ACC112 (cell line): ENCODE data around the gene CDC42EP2.

Experiments
- H2AFZ ChIP-seq: fragments of 200-600 bp; sonication (generic); one replicate; pipeline ENCODE4 v1.6.0; 2017; ENCODE audit warnings: antibody characterized with exemption, low read length; ENCODE audit not compliant: unreplicated experiment
- H3K27ac ChIP-seq: fragments of 200-600 bp; sonication (generic); 2 replicates; pipeline ENCODE4 v1.5.1; 2014; ENCODE audit warnings: low read depth, mild to moderate bottlenecking, antibody characterized with exemption, low read length, moderate library complexity
- H3K27me3 ChIP-seq: fragments of 200-600 bp; sonication (generic); 2 replicates; pipeline ENCODE4 v1.6.1; 2014; ENCODE audit warnings: mild to moderate bottlenecking, antibody characterized with exemption, low read length, moderate library complexity, mixed read lengths; ENCODE audit not compliant: insufficient read depth
- H3K36me3 ChIP-seq: fragments of 200-600 bp; sonication (generic); 2 replicates; pipeline ENCODE4 v1.6.1; 2016; ENCODE audit warnings: mild to moderate bottlenecking, antibody characterized with exemption, low read length, moderate library complexity, mixed read lengths; ENCODE audit not compliant: insufficient read depth
- H3K4me1 ChIP-seq: fragments of 200-600 bp; sonication (generic); one replicate; pipeline ENCODE4 v1.6.1; 2016; ENCODE audit warnings: low read length, mixed read lengths; ENCODE audit not compliant: insufficient read depth, unreplicated experiment, control insufficient read depth
- H3K4me3 ChIP-seq: fragments of 200-600 bp; sonication (generic); 2 replicates; pipeline ENCODE4 v1.5.1; 2014; ENCODE audit warnings: mild to moderate bottlenecking, low read depth, low read length
- H3K79me2 ChIP-seq: fragments of 200-600 bp; sonication (generic); one replicate; pipeline ENCODE4 v1.6.0; 2016; ENCODE audit warnings: low read length; ENCODE audit not compliant: control insufficient read depth, unreplicated experiment, insufficient read depth

Gene CDC42EP2

DNA sequence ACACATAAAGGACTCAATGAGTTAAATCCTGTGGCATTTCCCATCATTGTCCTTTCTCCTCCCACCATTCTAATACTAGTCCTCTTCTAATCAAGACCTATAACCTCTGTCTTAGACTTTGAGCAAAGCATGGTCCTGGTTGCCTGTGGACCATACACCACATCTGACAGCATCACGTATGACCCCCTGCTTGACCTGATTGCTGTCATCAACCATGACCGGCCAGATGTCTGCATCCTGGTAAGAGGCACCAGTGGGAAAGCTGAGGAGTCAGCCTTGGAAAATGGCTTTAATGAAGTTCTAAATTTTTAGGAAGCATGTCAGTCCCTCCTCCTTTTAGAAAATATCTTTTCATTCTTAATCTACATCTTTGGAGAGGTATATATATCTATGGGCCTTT lies 27.1 kb upstream of the CDC42EP2 start:
- H3K27ac ChIP-seq, result no peak overlapping the region
- peaks cover 37% of the 10 kb centered on the region for H3K4me1 ChIP-seq
- no peak overlapping the region for H3K4me3 ChIP-seq
- H3K36me3 ChIP-seq, result peaks cover 9% of the 10 kb centered on the region; the same call in 1 of the 2 replicates
- no peak overlapping the region for H2AFZ ChIP-seq
- H3K79me2 ChIP-seq, result no peaks in the 10 kb centered on the region
- H3K27me3 ChIP-seq, result no peaks in the 10 kb centered on the region

DNA sequence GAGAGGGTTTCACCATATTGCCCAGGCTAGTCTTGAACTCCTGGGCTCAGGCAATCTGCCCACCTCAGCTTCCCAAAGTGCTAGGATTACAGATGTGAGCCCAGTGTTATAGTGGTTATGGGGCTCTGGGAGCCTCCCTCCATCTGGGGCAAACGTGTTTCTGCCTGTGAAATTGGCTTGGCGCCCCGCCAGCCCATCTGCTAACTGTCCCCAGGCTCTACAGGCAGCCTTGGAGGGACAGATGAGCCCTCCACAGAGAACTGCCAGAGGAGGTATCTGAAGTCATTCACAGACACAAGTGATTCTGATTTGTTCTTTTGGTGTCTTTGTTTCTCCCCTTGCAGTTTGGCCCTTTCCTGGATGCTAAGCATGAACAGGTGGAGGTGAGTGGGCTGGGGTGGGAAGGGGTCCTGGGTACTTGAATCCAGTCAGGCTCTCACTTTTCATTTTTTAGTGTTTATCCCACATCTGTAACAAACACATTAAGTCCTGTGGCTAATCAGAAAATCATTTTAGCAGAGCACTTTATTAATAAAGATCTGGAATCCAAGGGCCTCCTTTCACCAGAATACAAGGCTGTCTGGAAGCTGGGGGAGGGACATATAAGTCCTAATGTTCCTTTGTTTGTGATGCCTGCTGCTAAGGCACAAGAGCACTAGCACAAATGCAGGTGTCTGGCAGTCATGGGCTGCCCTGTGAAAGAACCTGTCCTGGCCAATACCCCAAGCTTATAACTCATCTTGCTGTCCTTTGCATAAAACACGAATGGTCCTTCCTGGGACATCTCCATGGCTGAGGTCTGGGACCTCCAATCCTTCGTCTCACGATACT lies 25.7 kb upstream of the CDC42EP2 start:
- H3K27ac ChIP-seq, result peak overlapping the region; percentile 99
- H3K36me3 ChIP-seq, result peaks cover 10% of the 10 kb centered on the region; the same call in 1 of the 2 replicates
- no peaks in the 10 kb centered on the region for H3K79me2 ChIP-seq
- H3K4me3 ChIP-seq, result no peak overlapping the region
- H3K4me1 ChIP-seq, result peaks cover 43% of the 10 kb centered on the region
- H3K27me3 ChIP-seq, result no peaks in the 10 kb centered on the region
- no peak overlapping the region for H2AFZ ChIP-seq

DNA sequence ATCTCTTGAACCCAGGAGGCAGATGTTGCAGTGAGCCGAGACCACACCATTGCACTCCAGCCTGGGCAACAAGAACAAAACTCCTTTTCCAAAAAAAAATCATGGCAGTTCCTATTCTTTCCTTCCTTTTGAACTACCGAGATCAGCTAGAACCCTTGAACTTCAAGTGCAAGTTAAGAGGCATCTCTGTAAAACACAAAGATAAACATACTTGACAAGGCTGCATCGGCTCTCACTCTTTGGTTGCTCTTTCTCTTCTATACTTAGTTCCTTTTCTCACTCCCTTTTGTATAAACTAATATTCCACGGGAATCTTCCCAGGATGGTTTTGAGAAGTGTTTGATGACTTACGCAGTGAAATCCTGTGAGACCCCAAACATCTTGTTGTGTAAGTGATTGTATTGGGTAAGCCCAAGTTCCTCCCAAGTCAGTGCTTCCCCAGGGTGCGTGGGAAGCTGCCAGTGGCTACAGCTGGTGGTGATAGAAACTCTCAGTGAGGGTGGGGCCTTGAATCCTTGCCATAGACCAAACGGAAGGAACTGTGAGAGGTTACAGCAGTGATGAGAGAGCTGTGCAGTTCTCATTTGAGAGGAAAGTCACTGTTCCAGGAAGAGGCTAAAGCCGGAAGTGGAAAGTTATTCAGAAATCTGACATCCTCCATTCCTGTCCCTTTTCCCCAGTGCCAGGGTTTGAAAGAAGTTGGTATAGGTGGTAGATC lies 24.1 kb upstream of the CDC42EP2 start:
- peaks cover 24% of the 10 kb centered on the region; the same call in 1 of the 2 replicates for H3K36me3 ChIP-seq
- H3K27ac ChIP-seq, result peak overlapping the region; percentile 99

DNA sequence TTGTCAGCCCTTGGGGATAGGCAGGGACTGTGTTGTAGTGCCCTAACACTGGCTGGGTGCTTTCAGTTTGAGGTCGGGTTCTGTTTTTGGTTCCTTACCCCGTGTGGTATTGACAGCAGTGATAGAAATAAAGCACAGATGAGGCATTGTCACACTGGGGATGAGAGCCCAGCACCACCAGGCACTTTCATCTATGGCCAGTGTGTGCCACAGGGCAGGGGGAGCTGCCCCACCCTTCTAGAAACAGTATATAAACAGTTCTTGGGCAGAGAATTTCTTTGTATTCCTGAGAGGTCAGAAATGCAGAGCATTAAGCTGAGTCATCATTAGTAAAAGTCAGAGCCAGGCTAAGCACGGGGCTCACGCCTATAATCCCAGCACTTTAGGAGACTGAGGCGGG lies 23.1 kb upstream of the CDC42EP2 start:
- no peaks in the 10 kb centered on the region for H3K27me3 ChIP-seq
- no peaks in the 10 kb centered on the region for H3K79me2 ChIP-seq
- H3K4me3 ChIP-seq, result peak overlapping the region; percentile 36
- peak overlapping the region; percentile 99 for H3K27ac ChIP-seq
- H3K36me3 ChIP-seq, result peaks cover 24% of the 10 kb centered on the region; the same call in 1 of the 2 replicates
- H2AFZ ChIP-seq, result no peak overlapping the region
- peaks cover 43% of the 10 kb centered on the region for H3K4me1 ChIP-seq

More for the DNA sequence above, 24.1 kb upstream of the CDC42EP2 start:
- Histone ChIP-seq H3K79me2 (no peaks in the 10 kb centered on the region), H2AFZ (no peak overlapping the region), H3K4me3 (peak overlapping the region; percentile 36; the same call in 1 of the 2 replicates), H3K27me3 (no peaks in the 10 kb centered on the region), H3K4me1 (peaks cover 43% of the 10 kb centered on the region)

DNA sequence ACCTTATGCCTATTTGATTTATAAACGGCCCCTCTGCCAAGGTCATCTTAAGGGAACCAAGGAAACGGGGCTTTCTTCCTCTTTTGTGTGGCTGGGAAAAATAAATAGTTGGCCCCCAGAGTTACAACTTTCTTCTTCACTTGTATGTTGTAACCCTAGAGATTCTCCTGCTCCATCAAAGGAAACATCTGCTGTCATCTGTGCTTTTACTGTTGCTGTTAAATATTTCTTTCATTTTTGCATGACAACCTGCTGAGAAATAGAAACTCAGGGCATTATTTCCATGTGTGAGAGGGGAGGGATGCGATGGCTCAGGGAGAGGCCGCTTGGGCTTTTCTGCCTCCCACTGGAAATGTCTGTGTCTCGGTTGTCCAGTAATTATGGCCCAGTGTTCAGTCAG lies 21.8 kb upstream of the CDC42EP2 start:
- Histone ChIP-seq H3K4me1 (peaks cover 43% of the 10 kb centered on the region), H3K36me3 (peaks cover 24% of the 10 kb centered on the region; the same call in 1 of the 2 replicates), H2AFZ (no peak overlapping the region), H3K4me3 (no peak overlapping the region), H3K27me3 (no peaks in the 10 kb centered on the region), H3K27ac (peak overlapping the region; percentile 99), H3K79me2 (no peaks in the 10 kb centered on the region)

DNA sequence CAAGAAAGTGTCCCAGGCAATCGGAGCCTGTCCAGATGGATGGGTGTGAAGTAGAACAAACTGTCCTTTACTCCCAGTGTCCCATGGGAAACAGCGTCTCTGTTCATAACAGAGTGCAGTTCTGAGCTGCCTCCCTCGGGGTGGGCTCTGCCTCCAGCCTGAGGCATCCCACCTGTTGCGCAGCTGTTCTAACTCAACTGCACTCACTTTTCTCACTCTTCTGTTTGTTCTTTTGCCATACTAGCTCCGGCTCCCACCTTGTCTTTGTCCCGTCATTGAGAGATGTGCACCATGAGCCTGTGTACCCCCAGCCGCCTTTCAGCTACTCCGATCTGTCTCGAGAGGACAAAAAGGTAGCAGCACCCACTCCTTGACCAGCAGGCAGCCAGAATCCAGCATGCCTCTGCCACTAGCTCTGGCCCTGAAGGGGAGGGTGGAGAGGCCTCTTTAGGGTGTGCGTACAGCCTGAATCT lies 20.7 kb upstream of the CDC42EP2 start:
- Histone ChIP-seq H3K27ac (no peak overlapping the region), H3K36me3 (peaks cover 24% of the 10 kb centered on the region; the same call in 1 of the 2 replicates), H2AFZ (no peak overlapping the region)

DNA sequence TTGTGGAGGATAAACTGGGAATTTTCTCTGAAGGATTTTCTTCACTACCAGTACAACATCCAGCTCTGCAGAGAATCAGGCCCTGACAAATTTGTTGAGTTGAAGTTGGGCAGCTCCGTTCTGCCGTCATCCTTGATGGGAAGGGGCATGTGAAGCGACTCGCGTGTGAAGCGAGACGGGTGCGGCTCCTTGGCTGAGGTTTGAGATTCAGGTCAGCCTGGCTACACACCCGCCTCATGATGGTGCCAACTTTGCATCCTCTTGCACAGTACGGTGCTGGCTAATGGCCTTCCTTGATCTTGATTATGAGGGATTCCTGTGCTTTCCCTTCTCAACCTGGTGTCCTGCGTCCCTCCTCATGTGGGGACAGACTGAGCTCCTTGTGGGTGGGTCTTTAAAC lies 19.7 kb upstream of the CDC42EP2 start:
- Histone ChIP-seq H3K79me2 (no peaks in the 10 kb centered on the region), H3K27me3 (no peaks in the 10 kb centered on the region), H3K27ac (no peak overlapping the region), H3K4me1 (peaks cover 28% of the 10 kb centered on the region), H3K36me3 (peaks cover 17% of the 10 kb centered on the region; the same call in 1 of the 2 replicates), H2AFZ (no peak overlapping the region), H3K4me3 (no peak overlapping the region)

More for the DNA sequence above, 20.7 kb upstream of the CDC42EP2 start:
- Histone ChIP-seq H3K4me1 (peaks cover 38% of the 10 kb centered on the region), H3K4me3 (no peak overlapping the region), H3K27me3 (no peaks in the 10 kb centered on the region), H3K79me2 (no peaks in the 10 kb centered on the region)

DNA sequence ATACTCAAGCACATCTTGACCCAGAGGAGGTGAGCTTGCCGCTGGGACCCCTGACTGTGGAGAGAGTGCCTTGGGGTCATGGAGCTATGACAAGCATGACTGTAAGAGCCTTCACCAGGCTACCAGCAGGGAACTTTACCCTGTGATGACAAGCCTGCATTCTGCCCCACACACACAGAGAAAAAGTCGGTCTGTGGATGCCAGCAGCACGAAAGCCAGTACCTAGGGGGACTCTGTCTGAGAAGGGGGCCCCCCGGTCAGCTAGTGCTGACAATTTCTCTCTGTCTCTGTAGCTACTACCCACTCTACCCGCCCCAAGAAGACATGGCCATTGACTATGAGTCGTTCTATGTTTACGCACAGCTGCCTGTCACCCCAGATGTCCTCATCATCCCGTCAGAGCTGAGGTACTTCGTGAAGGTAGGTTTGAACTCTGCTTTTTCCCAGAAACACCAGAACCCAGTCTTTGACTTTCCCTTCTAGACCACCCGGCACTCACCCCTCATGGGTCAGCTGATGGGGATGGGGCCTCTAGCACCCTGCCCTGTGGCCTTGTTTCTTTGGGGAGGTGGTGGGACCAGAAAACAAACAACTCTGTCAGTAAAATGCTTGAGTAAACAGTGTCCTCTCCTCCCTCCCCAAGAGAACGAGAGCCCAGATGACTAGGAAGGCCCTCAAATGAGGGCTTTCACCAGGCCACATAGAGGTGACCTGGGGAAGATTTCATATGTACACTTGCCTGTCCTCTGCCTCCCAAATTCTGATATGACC lies 18.9 kb upstream of the CDC42EP2 start:
- Histone ChIP-seq H3K27me3 (no peaks in the 10 kb centered on the region), H3K36me3 (peaks cover 17% of the 10 kb centered on the region; the same call in 1 of the 2 replicates), H3K27ac (no peak overlapping the region), H3K79me2 (no peaks in the 10 kb centered on the region), H3K4me3 (no peak overlapping the region), H3K4me1 (peaks cover 23% of the 10 kb centered on the region), H2AFZ (no peak overlapping the region)

DNA sequence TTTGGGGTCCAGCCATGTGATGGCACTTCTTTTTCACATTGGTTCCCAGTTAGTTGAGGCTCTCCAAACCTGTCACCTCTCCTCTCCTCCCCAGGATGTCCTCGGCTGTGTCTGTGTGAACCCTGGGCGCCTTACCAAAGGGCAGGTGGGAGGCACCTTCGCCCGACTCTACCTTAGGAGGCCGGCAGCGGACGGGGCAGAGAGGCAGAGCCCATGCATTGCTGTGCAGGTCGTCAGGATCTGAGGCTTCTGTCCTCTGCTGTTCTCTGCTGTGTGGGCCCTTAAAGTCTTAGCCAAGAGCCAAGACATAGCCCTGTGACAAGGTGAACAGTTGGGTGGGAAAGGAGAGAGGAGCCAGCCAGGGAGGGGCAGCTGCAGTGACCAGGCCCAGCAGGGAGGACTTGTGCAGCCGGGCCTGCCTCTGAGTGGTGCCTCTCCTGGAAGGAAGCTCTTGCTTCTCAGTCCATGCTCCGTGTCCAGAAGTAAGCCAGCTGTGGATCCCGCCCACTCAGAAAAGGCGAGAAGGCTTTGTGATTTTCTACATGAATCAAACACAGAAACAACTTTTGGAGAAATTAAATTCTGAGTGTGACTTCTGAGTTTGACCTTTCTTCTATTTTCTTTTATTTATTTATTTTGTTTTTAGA lies 17.5 kb upstream of the CDC42EP2 start:
- Histone ChIP-seq H3K4me3 (no peak overlapping the region), H3K4me1 (peaks cover 19% of the 10 kb centered on the region), H2AFZ (no peak overlapping the region), H3K27me3 (no peaks in the 10 kb centered on the region), H3K27ac (no peak overlapping the region), H3K36me3 (peaks cover 17% of the 10 kb centered on the region; the same call in 1 of the 2 replicates), H3K79me2 (no peaks in the 10 kb centered on the region)

DNA sequence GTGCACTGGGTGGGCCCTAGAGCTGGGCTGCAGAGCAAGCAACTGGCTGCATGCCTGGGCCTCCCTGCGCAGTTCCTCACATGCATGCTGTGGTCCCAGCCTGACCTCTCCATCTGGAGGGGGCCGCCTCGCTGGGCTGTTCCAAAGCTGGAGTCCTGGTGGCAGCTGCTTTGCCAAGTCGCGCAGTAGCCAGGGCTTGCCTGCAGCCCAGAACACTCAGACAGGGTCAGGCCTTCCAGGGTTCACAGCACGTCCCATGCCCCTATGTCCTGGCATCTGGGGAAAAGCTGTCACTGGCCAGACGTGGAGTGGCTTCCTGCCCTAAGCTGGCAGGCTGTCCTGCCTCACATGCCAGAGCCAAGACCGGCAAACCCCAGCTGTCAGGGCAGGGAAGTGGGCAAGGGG lies 16.5 kb upstream of the CDC42EP2 start:
- no peaks in the 10 kb centered on the region for H3K27me3 ChIP-seq
- H3K4me1 ChIP-seq, result peaks cover 11% of the 10 kb centered on the region
- H3K36me3 ChIP-seq, result peaks cover 17% of the 10 kb centered on the region; the same call in 1 of the 2 replicates
- no peaks in the 10 kb centered on the region for H3K79me2 ChIP-seq
- no peak overlapping the region for H2AFZ ChIP-seq
- 0 out of 2 replicates have a peak overlapping the region, but pooled peaks have one; percentile 5 for H3K27ac ChIP-seq
- H3K4me3 ChIP-seq, result no peak overlapping the region
